K562 (cell line): ENCODE measurements around the gene AAMP. TPM values are rescaled to one million over a fixed set of nuclear protein-coding genes. Genes with fewer than 3 reads are reported as not detected.

Experiments
- ATAC-seq: fragments of 200-7000 bp; cut with Tn5 transposase; 3 replicates; pipeline ENCODE4 v1.9.1; 2020; ENCODE audit warnings: moderate library complexity
- BruUV-seq: library from RNA; stranded (reverse); fragments of 400-500 nt; replicated peaks from 2 replicates; lab custom pipeline; 2021; lab: Mats Ljungman, UMichigan
- CTCF ChIA-PET: fragments of 300-600 bp; formaldehyde crosslinking; extraction: SDS; loops from one replicate; lab custom pipeline; 2021; ENCODE audit warnings: low intra/inter-chr PET ratio; lab: Yijun Ruan, JAX
- POLR2A ChIA-PET: fragments of 300-600, 350-650 bp; sonication (Branson Sonifier 250); formaldehyde crosslinking; extraction: SDS; loops from one replicate; lab custom pipeline; 2021; ENCODE audit warnings: antibody characterized with exemption, inconsistent platforms; lab: Yijun Ruan, JAX
- DNase-seq, 4 experiments: peaks; one replicate each; pipeline versions ENCODE4 v3.0.0 to v3.0.0-alpha.2; 2011 to 2018; ENCODE audit warnings: low spot score in 3 of 4, mixed read lengths in 3 of 4; ENCODE audit errors: extremely low read depth in 1 of 4
- FAIRE-seq: peaks from 2 replicates; lab custom pipeline; 2011; peaks lifted over from hg19 to GRCh38; lab: Jason Lieb, UNC
- H2AFZ ChIP-seq: 2 replicates; pipeline ENCODE4 v1.6.0; 2011; ENCODE audit warnings: low read depth, low read length, control low read depth, inconsistent platforms
- H3K27ac ChIP-seq: fragments of 200-600 bp; 3 replicates; pipeline ENCODE4 v1.8.0; 2011; ENCODE audit warnings: low read depth, mild to moderate bottlenecking, control low read depth, inconsistent platforms, low read length, moderate library complexity, mixed read lengths; ENCODE audit errors: extremely low read depth
- H3K27me3 ChIP-seq, 2 experiments: fragments of 300-600 bp in 1 of 2; 2 replicates in 1 of 2; 3 replicates in 1 of 2; pipeline versions ENCODE4 v1.6.0 to v1.8.0; 2011; ENCODE audit warnings: inconsistent platforms in 2 of 2, low read length in 2 of 2, mild to moderate bottlenecking in 1 of 2, mixed read lengths in 1 of 2, moderate library complexity in 1 of 2; ENCODE audit not compliant: control insufficient read depth in 2 of 2, insufficient read depth in 2 of 2
- H3K36me3 ChIP-seq: fragments of 300-600 bp; 3 replicates; pipeline ENCODE4 v1.8.0; 2011; ENCODE audit warnings: mild to moderate bottlenecking, low read length, inconsistent platforms; ENCODE audit not compliant: control insufficient read depth, insufficient read depth
- H3K4me1 ChIP-seq, 2 experiments: fragments of 200-600 bp in 1 of 2; replicated peaks in 1 of 2; 2 replicates in 1 of 2; 3 replicates in 1 of 2; pipeline versions ENCODE4 v1.5.1 to v1.8.0; 2011; ENCODE audit warnings: inconsistent platforms in 2 of 2, low read length in 2 of 2, mild to moderate bottlenecking in 1 of 2, mixed read lengths in 1 of 2, moderate library complexity in 1 of 2; ENCODE audit not compliant: control insufficient read depth in 2 of 2, insufficient read depth in 2 of 2
- H3K4me2 ChIP-seq: 2 replicates; pipeline ENCODE4 v1.6.1; 2011; ENCODE audit warnings: low read length, control low read depth, inconsistent platforms, mixed read lengths; ENCODE audit not compliant: insufficient read depth
- H3K4me3 ChIP-seq: fragments of 200-600 bp; sonication (generic), shearing (Covaris generic); 2 replicates; pipeline ENCODE4 v1.5.1; 2016; ENCODE audit warnings: control low read depth, inconsistent platforms
- H3K79me2 ChIP-seq: fragments of 200-600 bp; 3 replicates; pipeline ENCODE4 v1.8.0; 2011; ENCODE audit warnings: low read length, inconsistent platforms; ENCODE audit not compliant: control insufficient read depth, insufficient read depth
- H3K9ac ChIP-seq, 2 experiments: 2 replicates each; pipeline versions ENCODE4 v1.6.0 to v1.6.1; 2011; ENCODE audit warnings: low read depth in 2 of 2, low read length in 2 of 2, control low read depth in 1 of 2, inconsistent platforms in 1 of 2, mild to moderate bottlenecking in 1 of 2, mixed read lengths in 1 of 2; ENCODE audit not compliant: insufficient read depth in 1 of 2
- H3K9me1 ChIP-seq: one replicate; pipeline ENCODE4 v1.6.0; 2011; ENCODE audit warnings: inconsistent platforms, mild to moderate bottlenecking, low read length, moderate library complexity; ENCODE audit not compliant: control insufficient read depth, insufficient read depth
- H3K9me3 ChIP-seq: replicated peaks from 2 replicates; pipeline ENCODE4 v1.5.1; 2011; ENCODE audit warnings: low read depth, low read length, inconsistent platforms; ENCODE audit not compliant: control insufficient read depth, insufficient read depth
- H4K20me1 ChIP-seq: replicated peaks from 2 replicates; pipeline ENCODE4 v1.6.1; 2011; ENCODE audit warnings: low read length, inconsistent platforms, mixed read lengths; ENCODE audit not compliant: control insufficient read depth, insufficient read depth
- ETV6 ChIP-seq, 3 experiments: fragments of 150-350 bp in 1 of 3; sonication (generic) in 1 of 3; formaldehyde crosslinking in 1 of 3; IDR thresholded peaks; 2 replicates each; pipeline versions ENCODE4 v1.6.1 to v1.8.0; 2014 to 2022; ENCODE audit warnings: borderline replicate concordance in 2 of 3, low read depth in 2 of 3, antibody characterized with exemption in 1 of 3, low read length in 1 of 3, mild to moderate bottlenecking in 1 of 3, missing genetic modification reagents in 1 of 3
- HMGN3 ChIP-seq: IDR thresholded peaks from 2 replicates; pipeline ENCODE4 v1.6.1; 2011; ENCODE audit warnings: borderline replicate concordance, low read depth, mild to moderate bottlenecking, mixed read lengths, low read length; ENCODE audit not compliant: insufficient read length; ENCODE audit errors: extremely low read depth
- HOXB6 ChIP-seq: fragments of 250-450 bp; sonication (Bioruptor Pico); IDR thresholded peaks from 2 replicates; pipeline ENCODE4 v1.5.1; 2022; ENCODE audit warnings: mild to moderate bottlenecking, borderline replicate concordance
- LARP7 ChIP-seq: fragments of 450-650 bp; IDR thresholded peaks from 2 replicates; pipeline ENCODE4 v1.6.1; 2016
- RHOXF2B ChIP-seq: fragments of 250-450 bp; sonication (Bioruptor Pico); conservative IDR thresholded peaks from 2 replicates; pipeline ENCODE4 v1.5.1; 2021
- TAF1 ChIP-seq: IDR thresholded peaks from 2 replicates; pipeline ENCODE4 v1.6.1; 2011; ENCODE audit warnings: mild to moderate bottlenecking, low read length, moderate library complexity; ENCODE audit not compliant: insufficient read depth, control insufficient read depth, severe bottlenecking; ENCODE audit errors: extremely low read depth
- TBP ChIP-seq: optimal IDR thresholded peaks from 2 replicates; pipeline ENCODE3; 2011; ENCODE audit warnings: low read depth, low read length, improper control_type of control experiment
- ZC3H8 ChIP-seq: fragments of 450-650 bp; IDR thresholded peaks from 2 replicates; pipeline ENCODE4 v1.6.1; 2017
- ZNF124 ChIP-seq: sonication (generic); formaldehyde crosslinking; IDR thresholded peaks from 2 replicates; pipeline ENCODE4 v1.8.1; 2022; ENCODE audit warnings: missing genetic modification reagents
- WGBS: fragments of 100-300 bp; shearing (Covaris generic); methylation state at CpG from one replicate; pipeline ENCODE4 v1.1.6; 2016; ENCODE audit warnings: low coverage, mixed read lengths; ENCODE audit not compliant: insufficient coverage; ENCODE audit errors: missing lambda C conversion rate; 5-methylcytosine and 5-hydroxymethylcytosine counted together
- in situ Hi-C: fragments of 300-500 bp; cut with MboI; formaldehyde crosslinking; loops from 4 replicates; pipeline ENCODE4 v1.15.0; 2018; ENCODE audit warnings: inconsistent platforms, mixed read lengths
- intact Hi-C: fragments of 100-400 bp; cut with micrococcal nuclease; formaldehyde crosslinking; loops from 2 replicates; pipeline ENCODE4 v1.14.2; 2022
- polyA plus RNA-seq, 8 experiments: library from polyadenylated mRNA; depleted of rRNA in 4 of 8; stranded (reverse) in 5 of 8; unstranded in 3 of 8; fragments of >200 nt; fragmentation: Nextera tagmentation in 2 of 8; fragmentation: Illumina TruSeq in 1 of 8; extraction: Ambion mirVana in 2 of 8; extraction: Trizol in 1 of 8; gene quantifications; 2 replicates each; pipeline versions ENCODE4 v1.2.1 to v1.2.3, GENCODE V29; 2011 to 2014; ENCODE audit warnings: inconsistent platforms in 1 of 8, missing spikeins in 1 of 8
- total RNA-seq, 7 experiments: library from RNA; depleted of rRNA in 6 of 7; stranded (reverse); fragments of >200 nt in 6 of 7; fragmentation: Illumina TruSeq in 2 of 7; extraction: Trizol in 2 of 7; gene quantifications; 2 replicates each; pipeline versions ENCODE4 v1.2.1 to v1.2.3, GENCODE V29; 2011 to 2021; ENCODE audit warnings: low replicate concordance in 1 of 7

Gene AAMP
- total and polyA plus RNA-seq, 9 of the 15 experiments (the other 6 are each of a cell fraction or from before 2014, with no cell fraction given): 5.7 to 197 (median 94.1) TPM

DNA sequence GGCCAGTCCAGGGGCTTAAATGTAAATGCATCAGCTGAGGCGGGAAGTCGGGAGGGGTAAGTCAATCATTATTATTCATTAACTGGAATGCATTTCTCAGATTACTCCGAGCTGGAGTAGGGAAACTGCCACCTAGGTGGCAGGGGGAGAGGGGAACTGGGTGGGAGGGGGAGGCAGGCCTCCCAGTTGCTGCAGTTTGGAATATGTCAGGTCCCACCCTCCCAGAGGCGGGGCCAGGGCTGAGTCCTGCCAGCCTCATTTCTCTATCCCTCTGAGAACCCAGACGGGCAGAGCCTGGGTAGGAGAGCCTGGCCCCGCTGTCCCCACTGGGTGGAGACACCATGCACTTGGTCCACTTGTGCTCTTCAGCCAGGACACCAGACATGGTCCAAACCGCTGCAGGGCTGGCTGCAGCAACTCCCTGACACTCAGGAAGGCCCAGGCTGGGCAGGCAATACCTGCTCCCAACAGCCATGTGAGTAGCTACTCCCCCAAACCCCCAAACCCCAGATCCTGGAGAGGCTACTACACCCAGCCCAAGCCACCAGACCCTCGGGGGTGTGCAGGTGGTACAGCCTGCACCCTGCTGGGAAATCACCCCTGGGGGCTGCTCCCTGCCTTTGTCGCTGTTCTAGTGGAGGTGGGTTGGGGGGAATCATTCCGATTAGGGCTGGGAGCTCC, 9.1 kb downstream of the AAMP start, which contains the start of gene GPBAR1:
Gene GPBAR1, plus strand, starts transcription at position 274 of the 681 bp plus-strand sequence. CDS start 1,710 bp downstream, outside the sequence.
- H3K27ac ChIP-seq: no peak within 1 kb of the TSS
- no peaks in the 10 kb centered on the region for H3K9me1 ChIP-seq
- ChIA-PET CTCF (no interaction called here), POLR2A (interaction anchor here (0.7 to 1.5 kb wide), 2 partner anchors 9 to 11 kb away, joined by 3 to 5 read pairs; partner anchors contain the start of genes AAMP and PNKD)
- peaks cover 20% of the 10 kb centered on the region; the same call in 1 of the 3 replicates for H3K36me3 ChIP-seq
- no peaks in the 10 kb centered on the region for H3K79me2 ChIP-seq
- DNase-seq (no peak), FAIRE-seq (no peak), ATAC-seq (no peak; the same call in 1 of the 3 replicates)
- no TSS peak for BruUV-seq
- 33% methylated on average over 4 of the region's 10 CpGs for WGBS
- no peaks in the 10 kb centered on the region for H3K9me3 ChIP-seq
- in situ Hi-C loops: no loop called here
- H3K4me3 ChIP-seq: no peak within 1 kb of the TSS
- H3K9ac ChIP-seq: peak within 1 kb of the TSS in 1 of 2 experiments; percentile 71; a peak in 2 of 4 replicates
- H3K4me2 ChIP-seq: no peak within 1 kb of the TSS
- intact Hi-C loops: no loop called here
- peaks cover 3 to 13% of the 10 kb centered on the region in 2 experiments; a peak in 4 of 5 replicates for H3K4me1 ChIP-seq
- H4K20me1 ChIP-seq: no peaks in the 10 kb centered on the region
- no peak within 1 kb of the TSS for H2AFZ ChIP-seq
- H3K27me3 ChIP-seq: no peaks in the 10 kb centered on the region
- TF ChIP-seq TAF1 (no peak), ZC3H8 (no peak), ETV6 (IDR thresholded peaks at IDR 0.05; ENCODE audit: borderline replicate concordance in 1 of 2, low read depth in 2 of 2, low read length in 1 of 2) (no peak), ETV6 (CRISPR knock-in tag; IDR thresholded peaks at IDR 0.05; ENCODE audit: borderline replicate concordance) (no peak), ZNF124 (CRISPR knock-in tag) (no peak), TBP (no peak), HOXB6 (CRISPR knock-in tag) (no peak), LARP7 (no peak), HMGN3 (no peak), RHOXF2B (no peak)
